ENCODE results near the gene KRT86.

The KRT86 gene

DNA sequence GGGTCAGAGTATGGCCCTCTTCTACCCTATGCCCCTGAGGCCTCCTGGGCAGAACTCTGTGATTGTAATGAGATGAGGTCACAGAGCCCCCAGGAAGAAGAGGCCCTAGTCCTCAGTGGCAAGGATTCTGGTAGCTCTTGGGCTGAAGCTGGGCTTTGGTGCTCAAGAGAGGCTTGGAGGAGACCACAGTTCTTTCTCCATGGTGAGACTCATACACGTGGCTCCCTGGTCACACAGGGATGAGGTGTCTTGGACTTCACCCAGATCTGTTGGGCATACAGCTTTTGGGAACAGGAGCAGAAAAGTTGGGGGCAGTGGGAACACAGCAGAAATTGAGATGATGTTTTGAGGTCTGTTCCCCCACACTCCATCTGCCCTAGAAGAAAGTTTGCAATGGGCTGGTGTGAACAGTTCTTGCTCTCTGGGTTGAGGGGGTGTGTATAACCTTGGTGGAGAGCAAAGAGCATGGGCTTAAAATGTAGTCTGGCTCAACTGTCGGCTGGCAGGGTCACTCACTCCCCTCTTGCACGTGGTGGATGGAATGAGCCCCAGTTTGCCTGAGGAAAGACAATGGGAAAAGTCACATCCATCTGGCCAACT, at the start of gene KRT86:
KRT86 (plus strand) TSS at position 125 of the 600 bp plus-strand sequence. CDS start 27,272 bp downstream, outside the sequence.
- DNase-seq (ENCODE audit: low spot score): no peak

DNA sequence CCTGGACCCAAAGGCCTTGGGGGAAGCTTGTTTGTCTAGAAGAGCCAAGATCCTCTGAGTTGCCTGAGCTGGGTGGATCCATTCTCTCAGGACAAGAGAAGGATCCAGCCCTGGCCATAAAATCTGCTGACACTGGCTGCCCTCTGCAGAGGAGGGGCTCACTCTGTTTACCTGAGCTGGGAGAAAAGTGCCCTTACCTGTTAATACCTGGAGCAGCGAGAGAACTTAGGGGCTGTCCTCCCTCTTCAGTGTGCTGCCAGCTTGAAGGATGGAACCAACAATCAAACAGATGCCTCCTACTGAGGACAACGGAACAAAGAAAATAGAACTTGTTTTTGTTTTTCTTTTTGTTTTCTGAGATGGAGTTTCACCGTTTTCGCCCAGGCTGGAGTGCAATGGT, 48.7 kb upstream of the KRT86 start:
- no peak for DNase-seq (ENCODE audit: low spot score)

DNA sequence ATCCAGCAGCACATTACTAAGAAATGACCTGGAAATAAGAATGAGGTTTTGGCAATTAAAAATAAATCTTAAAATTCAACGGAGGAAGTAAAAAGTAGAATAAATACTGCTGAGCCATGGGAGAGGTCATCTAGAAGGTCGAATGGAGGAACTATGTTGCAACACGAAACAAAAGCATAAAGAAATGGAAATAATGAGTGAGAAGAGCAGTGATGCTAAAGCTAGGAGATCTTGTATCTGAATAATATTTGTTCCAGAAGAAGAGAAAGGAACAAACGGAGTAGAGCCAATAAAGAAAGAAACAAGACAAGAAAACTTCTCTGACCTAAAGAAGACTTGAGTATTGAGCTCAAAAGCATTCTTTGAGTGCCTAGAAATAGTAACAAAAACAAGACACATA, 48.0 kb upstream of the KRT86 start:
- DNase-seq (ENCODE audit: low spot score): no peak

DNA sequence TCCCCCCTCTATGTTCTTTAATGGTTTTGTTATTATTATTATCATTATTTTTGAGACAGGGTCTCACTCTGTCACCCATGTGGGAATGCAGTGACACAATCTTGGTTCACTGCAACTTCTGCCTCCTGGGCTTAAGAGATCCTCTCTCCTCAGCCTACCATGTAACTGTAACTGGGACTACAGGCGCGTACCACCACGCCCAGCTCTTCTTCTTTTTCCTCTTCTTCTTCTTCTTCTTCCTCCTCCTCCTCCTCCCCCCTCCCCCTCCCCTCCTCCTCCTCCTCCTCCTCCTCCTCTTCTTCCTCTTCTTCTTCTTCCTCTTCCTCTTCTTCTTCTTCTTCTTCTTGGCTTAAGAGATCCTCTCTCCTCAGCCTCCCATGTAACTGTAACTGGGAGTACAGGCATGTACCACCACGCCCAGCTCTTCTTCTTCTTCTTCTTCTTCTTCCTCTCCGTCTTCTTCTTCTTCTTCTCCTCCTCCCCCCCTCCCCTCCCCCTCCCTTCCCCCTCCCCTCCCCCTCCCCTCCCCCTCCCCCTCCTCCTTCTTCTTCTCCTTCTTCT, 46.8 kb upstream of the KRT86 start:
- no peak for DNase-seq (ENCODE audit: low spot score)

DNA sequence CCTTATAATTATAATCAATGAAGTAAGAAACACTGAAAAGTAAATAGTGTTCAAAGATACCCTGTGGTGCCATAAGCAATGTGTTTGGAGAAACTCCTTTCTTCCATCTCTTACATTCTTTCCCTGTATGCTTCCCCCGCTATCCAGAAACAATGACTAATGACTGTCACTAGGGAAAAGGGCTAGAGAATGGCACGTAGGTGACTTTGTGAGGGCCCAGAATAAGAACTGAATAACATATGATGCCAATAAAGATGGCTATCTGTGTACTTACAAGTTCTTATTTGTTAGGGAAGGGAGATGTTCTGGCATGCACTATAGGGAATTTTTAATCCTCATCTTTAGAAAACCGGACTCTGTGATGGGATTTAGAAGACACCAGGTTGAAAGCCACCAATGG, 46.1 kb upstream of the KRT86 start:
- DNase-seq (ENCODE audit: low spot score): no peak

DNA sequence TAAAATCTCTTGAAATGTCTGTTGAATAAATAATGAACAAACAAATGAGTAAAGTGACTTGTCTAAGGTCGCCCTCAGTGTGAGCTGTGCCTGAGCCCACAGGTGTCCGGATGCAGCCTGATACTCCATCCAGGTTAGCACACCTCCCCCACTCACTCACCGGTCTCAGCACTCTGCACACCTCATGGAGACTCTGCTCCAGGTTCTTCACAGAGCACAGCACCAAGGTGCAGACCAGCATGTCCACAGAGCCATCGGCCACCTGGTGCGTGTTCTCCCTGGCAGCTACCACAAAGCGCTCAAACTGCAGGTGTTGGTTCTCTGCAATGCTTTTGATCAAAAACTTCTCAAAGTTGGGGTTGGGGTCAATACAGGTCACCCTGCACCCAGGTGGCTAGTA, 45.5 kb upstream of the KRT86 start:
- no peak for DNase-seq (ENCODE audit: low spot score)

DNA sequence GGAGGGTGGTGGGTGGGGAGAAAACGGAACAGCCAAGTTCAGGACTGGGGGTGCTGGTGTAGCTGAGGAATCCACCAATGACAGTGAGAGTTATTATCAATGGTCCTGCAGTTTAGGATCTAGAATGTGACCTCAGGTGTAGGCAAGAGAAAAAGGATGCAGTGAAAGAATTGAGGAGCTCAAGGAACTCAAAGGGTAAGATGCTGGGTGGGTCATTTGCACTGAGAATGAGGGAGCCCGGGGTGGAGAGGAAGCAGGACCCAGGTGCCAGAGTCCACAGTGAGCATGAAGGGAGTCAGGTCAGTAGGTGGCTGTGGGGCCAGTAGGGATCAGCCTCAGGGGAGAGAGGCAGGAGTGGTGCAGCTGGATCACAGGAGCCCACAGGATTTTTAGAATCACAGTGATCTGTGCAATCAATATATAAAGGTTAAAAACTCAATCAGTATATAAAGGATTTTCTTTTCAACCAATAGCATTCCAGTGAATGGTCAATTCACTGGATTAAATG, 44.6 kb upstream of the KRT86 start:
- DNase-seq (ENCODE audit: low spot score): no peak

DNA sequence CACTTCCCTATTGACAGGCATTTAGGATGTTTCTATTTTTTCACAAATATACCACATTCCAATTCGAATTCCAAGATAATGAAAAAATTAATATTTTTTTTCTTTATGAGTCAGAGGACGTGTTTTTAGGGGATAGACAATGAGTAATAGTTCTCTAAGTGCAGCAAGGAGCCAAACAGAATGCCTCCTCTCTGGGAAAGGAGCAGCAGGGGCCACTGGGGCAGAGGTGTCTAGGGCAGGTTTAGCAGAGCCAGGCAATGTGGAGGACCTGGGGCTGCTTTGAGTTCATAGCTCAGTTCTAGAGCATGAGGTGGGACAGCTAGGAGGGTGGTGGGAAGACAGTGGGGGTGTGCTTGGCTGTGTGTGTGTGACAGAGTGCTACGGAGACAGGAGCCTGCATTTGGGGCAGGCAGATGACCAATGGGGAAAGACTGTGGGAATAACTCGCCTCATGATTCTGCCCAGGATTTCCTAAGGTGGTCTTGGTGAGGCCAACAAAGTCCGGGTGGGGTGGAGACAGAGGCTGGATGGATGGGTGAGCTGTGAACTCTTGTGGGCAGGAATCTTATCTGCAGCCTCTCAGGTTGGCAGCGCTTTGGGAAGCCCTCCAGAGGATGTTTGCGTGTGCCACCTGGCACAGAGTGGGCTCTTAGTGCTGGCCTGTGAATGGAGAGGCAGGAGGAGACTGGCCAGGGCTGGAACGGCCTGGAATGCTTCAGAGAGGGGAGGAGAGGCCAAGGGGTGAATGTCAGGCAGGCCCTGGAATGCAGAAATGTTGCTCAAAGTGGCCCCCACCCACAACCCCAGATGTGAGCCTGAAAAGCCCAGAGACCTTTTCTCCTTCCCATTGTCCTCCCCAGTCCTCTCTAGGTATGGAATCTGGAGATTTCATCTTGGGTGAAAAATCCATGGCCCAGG, 43.8 kb upstream of the KRT86 start:
- DNase-seq (ENCODE audit: low spot score): no peak

DNA sequence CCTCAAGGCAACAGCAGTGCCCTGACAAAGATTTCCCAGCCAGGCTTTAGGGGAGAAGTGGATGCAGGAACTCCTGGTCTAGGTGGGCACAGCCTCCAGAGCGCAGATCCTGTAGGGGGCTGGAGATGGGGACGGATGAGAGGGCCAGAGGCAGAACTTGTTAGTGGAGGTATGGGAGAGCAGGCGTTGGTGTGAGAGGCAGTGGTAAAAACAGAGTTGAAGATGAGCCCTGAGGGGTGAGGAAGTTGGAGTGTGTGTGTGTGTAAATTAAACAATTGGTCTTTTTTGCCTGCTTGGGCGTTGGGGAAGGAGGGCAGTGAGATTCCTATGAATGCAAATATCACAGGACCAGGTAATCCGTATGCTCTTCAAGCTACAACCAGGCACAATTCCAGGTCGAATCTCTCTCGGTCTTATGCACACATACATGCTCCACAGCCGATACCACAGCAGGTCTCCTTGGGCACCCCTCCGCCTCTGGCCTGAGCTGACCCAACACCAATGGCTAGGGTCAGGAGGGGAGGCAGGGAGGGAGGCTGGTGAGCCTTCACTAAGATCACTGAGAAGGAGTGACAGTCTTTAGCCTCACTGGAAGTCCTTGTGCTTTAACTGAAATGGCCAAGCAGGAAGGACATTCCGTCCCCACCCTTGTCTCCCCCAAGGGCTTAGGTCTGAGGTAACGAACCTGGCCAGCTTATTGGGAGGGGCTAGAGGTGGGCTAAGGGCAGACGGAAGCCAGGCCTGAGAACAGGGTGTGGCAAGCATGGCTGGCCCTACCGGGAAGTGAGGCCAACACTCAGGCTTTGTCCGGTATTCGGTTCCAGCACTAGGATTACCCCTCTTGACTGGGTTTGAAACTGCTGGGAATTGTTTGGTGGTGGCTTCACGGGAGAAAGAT, 42.9 kb upstream of the KRT86 start:
- no peak for DNase-seq (ENCODE audit: low spot score)

DNA sequence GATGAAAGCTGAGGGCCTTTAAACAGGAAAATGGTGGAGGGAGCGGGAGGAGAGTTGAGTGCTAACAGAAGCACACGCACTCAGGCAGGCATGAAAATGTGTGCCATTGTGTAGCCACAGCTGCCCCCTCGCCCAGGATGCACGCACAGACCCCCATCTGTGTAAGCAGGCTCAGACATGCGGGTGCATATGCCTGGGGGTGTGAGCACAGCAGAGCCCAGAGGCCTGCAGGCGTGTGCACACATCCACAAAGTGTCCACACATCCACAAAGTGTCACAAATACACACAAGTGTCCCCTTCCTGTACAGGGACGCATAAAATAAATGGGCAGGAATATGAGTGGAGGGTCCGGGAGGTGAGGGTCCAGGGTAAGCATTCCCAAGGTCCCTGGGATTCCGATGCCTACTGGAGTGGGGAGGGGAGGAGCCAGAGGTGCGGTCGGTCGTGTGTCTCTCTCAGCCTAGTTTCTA, 42.2 kb upstream of the KRT86 start:
- DNase-seq (ENCODE audit: low spot score): no peak

DNA sequence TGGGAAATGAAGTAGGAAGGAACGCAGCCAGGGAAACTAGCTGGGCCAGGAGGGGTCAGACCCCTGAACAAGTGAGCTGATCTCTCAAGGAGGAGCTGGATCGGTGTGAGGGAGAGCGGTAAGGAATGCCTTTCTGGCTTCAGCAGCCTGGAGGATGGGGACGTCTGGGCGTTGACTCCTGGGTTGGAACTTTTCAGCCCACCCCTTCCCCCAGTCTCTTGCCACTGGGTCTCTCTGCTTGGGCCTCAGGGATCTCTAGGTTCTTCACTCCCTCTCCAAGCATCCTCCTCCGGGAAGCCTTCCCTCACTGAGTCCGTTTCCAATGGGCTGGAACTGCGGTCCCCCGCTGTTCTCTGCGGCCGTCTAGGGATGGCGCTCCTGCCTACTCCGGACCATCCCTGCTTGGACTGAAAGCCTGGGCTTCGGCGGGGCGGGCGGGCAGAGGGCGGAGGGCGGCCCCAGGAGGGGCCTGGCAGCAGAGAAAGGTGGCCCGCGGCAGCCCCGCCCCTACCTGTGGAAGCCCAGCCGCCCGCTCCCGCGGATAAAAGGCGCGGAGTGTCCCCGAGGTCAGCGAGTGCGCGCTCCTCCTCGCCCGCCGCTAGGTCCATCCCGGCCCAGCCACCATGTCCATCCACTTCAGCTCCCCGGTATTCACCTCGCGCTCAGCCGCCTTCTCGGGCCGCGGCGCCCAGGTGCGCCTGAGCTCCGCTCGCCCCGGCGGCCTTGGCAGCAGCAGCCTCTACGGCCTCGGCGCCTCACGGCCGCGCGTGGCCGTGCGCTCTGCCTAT, 41.6 kb upstream of the KRT86 start, which contains the start of gene KRT7:
KRT7 (plus strand) TSS at position 570 of the 788 bp plus-strand sequence; CDS start at position 624, 54 bp downstream.
- DNase-seq (ENCODE audit: low spot score): no peak

DNA sequence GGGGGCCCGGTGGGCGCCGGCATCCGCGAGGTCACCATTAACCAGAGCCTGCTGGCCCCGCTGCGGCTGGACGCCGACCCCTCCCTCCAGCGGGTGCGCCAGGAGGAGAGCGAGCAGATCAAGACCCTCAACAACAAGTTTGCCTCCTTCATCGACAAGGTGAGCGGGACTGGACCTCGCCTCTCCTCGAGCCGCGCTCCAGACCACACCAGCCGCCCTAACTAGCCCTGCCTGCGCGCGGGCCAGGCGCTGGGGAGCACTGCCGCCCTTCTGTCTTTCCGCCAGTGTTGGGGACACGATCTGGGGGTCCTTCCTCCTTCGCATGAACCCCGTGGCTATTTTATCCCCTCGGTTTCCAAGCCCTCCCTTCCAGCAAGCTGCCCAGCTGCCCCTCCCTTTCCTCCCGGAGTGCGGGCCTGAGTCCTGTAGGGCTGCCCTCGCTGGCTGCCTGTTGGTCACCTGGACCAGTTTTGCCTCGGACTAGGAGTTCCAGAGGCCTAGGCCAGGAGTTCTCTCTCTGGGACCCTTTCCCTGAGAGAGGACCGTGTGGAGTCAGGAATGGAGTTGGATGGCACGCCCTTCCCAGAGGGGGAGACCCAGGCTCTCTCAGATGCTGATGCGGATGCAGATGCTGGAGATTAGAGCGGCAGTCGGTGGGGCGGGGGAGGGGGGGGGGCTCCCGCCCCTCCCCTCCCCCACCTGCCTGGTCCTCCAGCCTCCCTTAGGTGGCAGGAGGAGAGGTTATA, 40.8 kb upstream of the KRT86 start:
- DNase-seq (ENCODE audit: low spot score): no peak

DNA sequence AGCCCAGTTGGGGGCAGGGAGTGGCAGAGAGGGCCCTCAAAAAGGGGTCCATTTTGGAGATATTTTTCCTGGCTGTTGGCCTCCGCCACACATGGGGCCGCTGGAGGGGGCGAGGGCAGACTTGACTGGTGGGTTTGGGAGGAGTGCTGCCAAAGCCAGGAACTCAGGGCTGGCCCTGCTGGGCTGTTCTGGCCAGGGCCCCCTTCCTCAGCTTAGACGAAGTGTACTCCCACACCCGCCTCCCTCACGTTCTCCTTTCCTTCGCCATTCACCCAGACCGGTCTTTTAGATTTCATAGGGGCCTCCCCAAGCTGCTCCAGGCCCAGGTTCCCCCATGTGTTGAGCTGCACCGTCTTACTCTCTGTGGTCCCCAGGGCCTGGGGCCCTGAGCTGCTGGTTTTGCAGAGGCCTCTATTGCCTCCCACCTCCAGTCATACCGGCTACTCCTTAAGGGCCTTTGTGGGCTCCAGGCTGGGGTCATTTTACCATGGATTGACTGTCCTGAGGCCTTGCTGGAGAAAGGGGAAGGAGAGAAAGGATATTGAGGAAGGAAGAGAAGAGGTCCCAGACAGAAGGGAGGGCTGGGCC, 40.1 kb upstream of the KRT86 start:
- no peak for DNase-seq (ENCODE audit: low spot score)

DNA sequence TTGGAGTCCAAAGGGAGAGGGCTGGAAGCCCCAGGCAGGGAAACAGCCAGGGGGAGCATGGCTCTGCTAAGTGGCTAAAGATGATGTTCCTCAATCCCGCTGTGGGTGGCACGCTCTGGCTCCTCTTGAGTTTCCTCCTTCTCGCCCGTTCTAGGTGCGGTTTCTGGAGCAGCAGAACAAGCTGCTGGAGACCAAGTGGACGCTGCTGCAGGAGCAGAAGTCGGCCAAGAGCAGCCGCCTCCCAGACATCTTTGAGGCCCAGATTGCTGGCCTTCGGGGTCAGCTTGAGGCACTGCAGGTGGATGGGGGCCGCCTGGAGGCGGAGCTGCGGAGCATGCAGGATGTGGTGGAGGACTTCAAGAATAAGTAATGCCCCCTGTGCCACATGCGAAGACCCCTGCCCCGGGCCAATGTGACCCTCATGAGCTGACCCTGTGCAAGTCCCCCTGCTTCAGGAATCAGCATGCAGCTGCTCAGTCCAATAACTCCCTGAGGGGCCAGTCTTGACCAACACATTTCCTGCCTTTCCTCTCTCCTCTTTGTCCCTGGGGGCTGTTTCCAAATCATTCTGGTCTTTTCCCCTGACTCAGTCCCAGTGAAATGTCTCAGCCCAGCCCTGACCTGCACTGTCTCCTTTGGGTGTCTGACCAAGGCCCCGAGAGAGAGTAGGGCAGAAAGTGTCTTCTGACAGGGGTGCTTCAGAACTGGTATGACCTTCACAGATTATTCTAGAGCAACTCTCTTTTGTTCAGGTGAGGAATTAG, 39.3 kb upstream of the KRT86 start:
- DNase-seq (ENCODE audit: low spot score): no peak

DNA sequence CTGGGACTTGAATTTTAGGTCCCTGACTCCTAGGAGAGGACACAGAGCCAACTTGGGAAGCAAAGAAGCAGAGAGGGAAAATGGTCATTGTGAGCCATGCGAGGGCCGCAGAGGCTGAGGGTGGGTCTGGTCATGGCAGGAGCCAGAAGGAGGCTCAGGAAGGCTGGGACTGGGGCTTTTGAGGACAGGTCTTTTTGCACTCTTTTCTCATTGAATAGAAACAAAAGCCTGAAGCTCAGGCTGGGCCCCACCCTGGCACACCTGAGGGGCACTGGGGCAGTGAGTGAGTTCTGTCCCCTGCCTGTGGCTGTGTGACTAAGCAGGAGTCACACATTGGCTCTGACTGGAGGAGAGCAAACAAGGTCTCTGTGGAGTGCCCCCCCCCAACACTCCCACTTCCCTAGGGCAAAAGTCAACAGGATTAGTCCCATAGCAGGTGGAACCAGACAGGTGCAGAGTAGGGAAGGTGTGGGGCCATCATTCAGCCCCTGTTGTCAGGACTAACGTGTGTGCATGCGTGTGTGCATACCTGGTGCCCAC, 38.6 kb upstream of the KRT86 start:
- DNase-seq (ENCODE audit: low spot score): no peak

DNA sequence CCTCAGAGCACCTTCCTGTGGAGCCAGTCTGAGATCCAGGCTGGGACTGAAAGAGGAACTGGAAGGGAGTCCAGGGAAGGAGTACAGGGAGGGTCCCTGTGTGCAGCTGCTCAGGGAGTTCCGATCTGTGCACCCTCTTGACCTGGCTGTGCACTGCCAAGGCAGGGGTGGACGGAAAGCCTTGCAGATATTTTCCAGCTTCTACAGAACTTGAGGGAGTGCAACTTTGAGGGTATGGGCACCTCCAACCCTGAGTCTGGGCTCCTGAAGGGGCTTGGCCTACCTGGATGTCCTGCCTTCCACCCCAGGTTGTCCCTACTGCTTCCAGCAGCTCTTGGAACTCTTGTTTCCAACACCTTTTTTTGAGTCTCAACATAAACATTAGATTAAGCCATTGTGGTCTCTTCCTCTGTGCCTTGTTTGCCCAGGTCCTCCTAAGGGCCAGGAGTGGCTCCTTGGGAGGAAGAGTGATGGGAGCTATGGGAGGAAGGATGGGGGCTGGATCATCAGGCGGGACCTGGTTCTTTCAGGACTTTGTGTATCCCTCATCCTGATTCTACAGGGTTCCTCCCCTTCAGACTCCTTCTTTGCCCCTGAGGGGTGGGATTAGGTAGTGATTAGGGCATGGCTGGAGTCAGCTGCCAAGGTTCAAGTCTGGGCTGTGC, 37.9 kb upstream of the KRT86 start:
- no peak for DNase-seq (ENCODE audit: low spot score)

DNA sequence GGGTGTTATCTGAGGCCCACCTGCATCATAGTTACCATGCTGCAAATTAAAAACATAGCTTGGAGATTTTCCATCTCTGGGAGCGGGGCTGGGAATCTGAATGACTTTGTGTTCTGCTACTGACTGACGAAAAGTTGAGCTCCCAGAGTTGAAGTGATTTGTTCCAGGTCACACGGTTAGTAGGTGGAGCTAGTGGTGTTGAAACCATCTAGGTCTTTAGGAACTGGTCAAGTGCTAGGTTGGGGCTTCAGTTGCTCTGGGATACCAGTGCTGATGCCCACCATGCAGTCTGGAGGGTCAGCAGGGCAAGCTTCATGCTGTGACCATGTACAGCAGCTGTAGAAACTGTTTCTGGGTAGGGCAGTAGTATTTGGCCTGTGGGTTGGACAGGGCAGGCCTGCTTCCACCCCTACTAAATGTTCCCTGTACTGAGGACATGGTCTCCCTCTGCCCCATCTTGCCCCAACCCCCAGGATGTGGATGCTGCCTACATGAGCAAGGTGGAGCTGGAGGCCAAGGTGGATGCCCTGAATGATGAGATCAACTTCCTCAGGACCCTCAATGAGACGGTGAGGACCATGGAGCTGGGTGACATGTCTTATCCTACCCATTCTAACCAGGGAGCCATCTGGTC, 36.1 kb upstream of the KRT86 start:
- no peak for DNase-seq (ENCODE audit: low spot score)
